SK-N-SH (cell line): ENCODE results near the gene GJC3. TPM values are rescaled to one million over a fixed set of nuclear protein-coding genes. Genes with fewer than 3 reads are reported as not detected.

Experiments
- CTCF ChIA-PET: fragments of 300-600, 350-600 bp; formaldehyde crosslinking; extraction: SDS; loops from one replicate; lab custom pipeline; 2021; lab: Yijun Ruan, JAX
- POLR2A ChIA-PET: fragments of 350-600 bp; sonication (Branson Sonifier 250); formaldehyde crosslinking; extraction: SDS; loops from one replicate; lab custom pipeline; 2020; ENCODE audit warnings: antibody characterized with exemption, inconsistent platforms; lab: Yijun Ruan, JAX
- DNase-seq: peaks from one replicate; pipeline ENCODE4 v3.0.0; 2012
- H2AFZ ChIP-seq: fragments of 200-600 bp; sonication (generic); 2 replicates; pipeline ENCODE4 v1.8.1; 2016; ENCODE audit warnings: antibody characterized with exemption, mild to moderate bottlenecking, low read depth
- H3F3A ChIP-seq: fragments of 200-600 bp; sonication (generic); replicated peaks from 2 replicates; pipeline ENCODE3; 2016; ENCODE audit warnings: antibody characterized with exemption, mild to moderate bottlenecking; ENCODE audit not compliant: insufficient read depth
- H3K27ac ChIP-seq, 2 experiments: fragments of 200-500 bp in 1 of 2; fragments of 200-600 bp in 1 of 2; sonication (Bioruptor generic) in 1 of 2; sonication (generic), shearing (Covaris generic) in 1 of 2; 2 replicates each; pipeline versions ENCODE4 v1.5.1 to v1.6.1; 2014 to 2016; ENCODE audit warnings: low read depth in 2 of 2, inconsistent platforms in 1 of 2, low read length in 1 of 2, mild to moderate bottlenecking in 1 of 2, mixed read lengths in 1 of 2
- H3K27me3 ChIP-seq: fragments of 200-600 bp; sonication (generic), shearing (Covaris generic); 2 replicates; pipeline ENCODE4 v1.6.1; 2016; ENCODE audit warnings: mixed run types; ENCODE audit not compliant: insufficient read depth
- H3K36me3 ChIP-seq, 2 experiments: fragments of 200-500 bp in 1 of 2; fragments of 200-600 bp in 1 of 2; sonication (Bioruptor generic) in 1 of 2; sonication (generic) in 1 of 2; replicated peaks in 1 of 2; 2 replicates each; pipeline versions ENCODE3 to v1.5.1; 2014 to 2016; ENCODE audit warnings: low read length in 1 of 2, mild to moderate bottlenecking in 1 of 2; ENCODE audit not compliant: insufficient read depth in 2 of 2, control insufficient read depth in 1 of 2
- H3K4me1 ChIP-seq, 2 experiments: fragments of 200-500 bp in 1 of 2; fragments of 200-600 bp in 1 of 2; sonication (Bioruptor generic) in 1 of 2; sonication (generic), shearing (Covaris generic) in 1 of 2; 2 replicates each; pipeline versions ENCODE4 v1.5.1 to v1.6.1; 2014 to 2016; ENCODE audit warnings: low read depth in 1 of 2, low read length in 1 of 2, mixed run types in 1 of 2; ENCODE audit not compliant: insufficient read depth in 2 of 2, control insufficient read depth in 1 of 2
- H3K4me2 ChIP-seq: fragments of 200-600 bp; sonication (generic), shearing (Covaris generic); 2 replicates; pipeline ENCODE4 v1.6.1; 2017; ENCODE audit warnings: mixed run types
- H3K4me3 ChIP-seq, 2 experiments: fragments of 200-500 bp in 1 of 2; fragments of 200-600 bp in 1 of 2; sonication (Bioruptor generic) in 1 of 2; sonication (generic), shearing (Covaris generic) in 1 of 2; 2 replicates each; pipeline versions ENCODE4 v1.5.1 to v1.8.1; 2014 to 2016; ENCODE audit warnings: low read depth in 2 of 2, inconsistent platforms in 1 of 2, low read length in 1 of 2, mild to moderate bottlenecking in 1 of 2, mixed read lengths in 1 of 2, moderate library complexity in 1 of 2
- H3K79me2 ChIP-seq: fragments of 200-600 bp; sonication (generic); 2 replicates; pipeline ENCODE4 v1.8.1; 2017; ENCODE audit warnings: mild to moderate bottlenecking; ENCODE audit not compliant: insufficient read depth
- H3K9ac ChIP-seq: fragments of 200-600 bp; sonication (generic); 2 replicates; pipeline ENCODE4 v1.6.1; 2017; ENCODE audit warnings: mixed run types
- H3K9me2 ChIP-seq: fragments of 200-600 bp; sonication (generic); 2 replicates; pipeline ENCODE4 v1.6.1; 2017; ENCODE audit warnings: mixed run types
- H3K9me3 ChIP-seq: fragments of 200-600 bp; sonication (generic); 2 replicates; pipeline ENCODE4 v1.6.1; 2017; ENCODE audit warnings: mixed run types, mild to moderate bottlenecking, moderate library complexity
- H4K20me1 ChIP-seq: fragments of 200-600 bp; sonication (generic); 2 replicates; pipeline ENCODE4 v1.6.1; 2017; ENCODE audit warnings: mild to moderate bottlenecking, mixed run types; ENCODE audit not compliant: insufficient read depth
- EZH2phosphoT487 ChIP-seq: fragments of 200-600 bp; sonication (generic); IDR thresholded peaks from 2 replicates; pipeline ENCODE4 v1.6.1; 2017; ENCODE audit warnings: low read depth, mixed run types, mild to moderate bottlenecking, antibody characterized with exemption, moderate library complexity, borderline replicate concordance
- IRF3 ChIP-seq: fragments of 150-350 bp; IDR thresholded peaks from 2 replicates; pipeline ENCODE4 v1.6.1; 2016; ENCODE audit warnings: mild to moderate bottlenecking, low read depth, low read length
- NFIC ChIP-seq: IDR thresholded peaks from 2 replicates; pipeline ENCODE4 v1.4.0; 2012; ENCODE audit warnings: borderline replicate concordance
- POLR2AphosphoS5 ChIP-seq: IDR thresholded peaks from 2 replicates; pipeline ENCODE4 v1.6.1; 2012; ENCODE audit warnings: low read depth, low read length
- REST ChIP-seq: IDR thresholded peaks from 2 replicates; pipeline ENCODE4 v1.6.1; 2012; ENCODE audit warnings: mild to moderate bottlenecking, low read depth, low read length, moderate library complexity
- RXRA ChIP-seq: IDR thresholded peaks from 2 replicates; pipeline ENCODE4 v1.4.0; 2012; ENCODE audit warnings: low read depth, mild to moderate bottlenecking, borderline replicate concordance
- TEAD4 ChIP-seq: IDR thresholded peaks from 2 replicates; pipeline ENCODE4 v1.4.0; 2012; ENCODE audit warnings: mild to moderate bottlenecking, borderline replicate concordance; ENCODE audit not compliant: insufficient read depth
- WGBS: methylation state at CpG from one replicate; pipeline ENCODE4 v1.1.6; 2017; ENCODE audit warnings: low lambda C conversion rate; 5-methylcytosine and 5-hydroxymethylcytosine counted together
- polyA plus RNA-seq, 3 experiments: library from polyadenylated mRNA; depleted of rRNA; stranded (reverse); fragments of >200 nt; gene quantifications; 2 replicates each; pipeline ENCODE4 v1.2.3, GENCODE V29; 2012

GJC3 gene
- polyA plus RNA-seq, 1 of the 3 experiments (the other 2 are of a cell fraction), result not detected

GRCh38 chr7:99923200-99923599 is 6.2 kb downstream of the GJC3 start:
- Histone ChIP-seq H2AFZ (no peak overlapping the region), H3K79me2 (peaks cover 12% of the 10 kb centered on the region), H3K36me3 (no peaks in the 10 kb centered on the region), H3K27me3 (peaks cover 29% of the 10 kb centered on the region; the same call in 1 of the 2 replicates), H3K4me2 (no peak overlapping the region), H3K9ac (no peak overlapping the region), H4K20me1 (no peaks in the 10 kb centered on the region), H3K9me3 (peaks cover 11% of the 10 kb centered on the region; the same call in 1 of the 2 replicates), H3K4me1 (no peaks in the 10 kb centered on the region; a peak in 1 of 4 replicates), H3F3A (no peaks in the 10 kb centered on the region), H3K9me2 (no peaks in the 10 kb centered on the region), H3K4me3 (no peak overlapping the region), H3K27ac (no peak overlapping the region)
- CTCF ChIA-PET, result interaction anchor here (1.3 to 3.2 kb wide), 3 partner anchors 9 to 71 kb away, joined by 3 to 14 read pairs (median 6); no protein-coding TSS in a partner anchor
- POLR2A ChIA-PET, result no interaction called here
- WGBS, result 51% methylated on average over 3 of the region's 3 CpGs
- TF ChIP-seq POLR2AphosphoS5 (no peak), NFIC (no peak), RXRA (no peak), IRF3 (no peak), TEAD4 (no peak)
- DNase-seq, result no peak

- Histone ChIP-seq H3K36me3 (no peaks in the 10 kb centered on the region), H4K20me1 (no peaks in the 10 kb centered on the region), H3K9ac (peak overlapping the region; percentile 65), H3K4me2 (peak overlapping the region; percentile 61), H3K4me1 (no peaks in the 10 kb centered on the region; a peak in 1 of 4 replicates), H2AFZ (peak overlapping the region; percentile 80; the same call in 1 of the 2 replicates), H3K27ac (peak overlapping the region in 1 of 2 experiments; percentile 64; a peak in 1 of 4 replicates), H3K27me3 (peaks cover 20% of the 10 kb centered on the region; the same call in 1 of the 2 replicates), H3K4me3 (peak overlapping the region; percentile 59 to 64), H3K9me3 (peaks cover 11% of the 10 kb centered on the region; the same call in 1 of the 2 replicates), H3K79me2 (peaks cover 34% of the 10 kb centered on the region), H3K9me2 (no peaks in the 10 kb centered on the region), H3F3A (no peaks in the 10 kb centered on the region)
- ChIA-PET POLR2A (interaction anchor here (0.6 kb wide), 1 partner anchor 32 kb away, joined by 5 read pairs; no protein-coding TSS in a partner anchor), CTCF (interaction anchor here (0.8 to 4.7 kb wide), 7 partner anchors 9 to 161 kb away, joined by 3 to 29 read pairs (median 3); partner anchors contain the start of genes GJC3 and ZNF3)
- TF ChIP-seq REST (peak; percentile 67; the same call in 1 of the 2 replicates), EZH2phosphoT487 (no peak)
- no peak for DNase-seq
- WGBS, result 29% methylated on average over 3 of the region's 3 CpGs
Measured at GRCh38 chr7:99920149-99920548, 9.3 kb downstream of the GJC3 start.
